K562 (cell line): Measurements from ENCODE around the gene SERTAD1. TPM values are rescaled to one million over a fixed set of nuclear protein-coding genes. Genes with fewer than 3 reads are reported as not detected.

Experiments used
- ARID2 ChIP-seq: fragments of 450-650 bp; IDR thresholded peaks from 2 replicates; pipeline ENCODE4 v1.6.1; 2017; ENCODE audit warnings: antibody characterized with exemption, mild to moderate bottlenecking
- CEBPG ChIP-seq, 3 experiments: fragments of 200-800 bp in 1 of 3; sonication (Bioruptor generic) in 1 of 3; sonication (generic) in 1 of 3; formaldehyde crosslinking in 1 of 3; IDR thresholded peaks in 2 of 3; conservative IDR thresholded peaks in 1 of 3; 2 replicates each; pipeline versions ENCODE4 v1.6.1 to v1.8.0; 2016 to 2022; ENCODE audit warnings: missing compliant biosample characterization in 2 of 3, missing genetic modification characterization in 2 of 3, mild to moderate bottlenecking in 1 of 3, missing genetic modification reagents in 1 of 3
- ELK1 ChIP-seq: sonication (generic); formaldehyde crosslinking; IDR thresholded peaks from 2 replicates; pipeline ENCODE4 v1.8.1; 2022; ENCODE audit warnings: missing genetic modification reagents
- FOXP1 ChIP-seq: sonication (generic); formaldehyde crosslinking; IDR thresholded peaks from 2 replicates; pipeline ENCODE4 v1.8.0; 2022; ENCODE audit warnings: mild to moderate bottlenecking, missing genetic modification reagents
- ILF3 ChIP-seq: fragments of 450-650 bp; IDR thresholded peaks from 2 replicates; pipeline ENCODE4 v1.6.1; 2018; ENCODE audit warnings: antibody characterized with exemption, mild to moderate bottlenecking, moderate library complexity, borderline replicate concordance
- IRF1 ChIP-seq: sonication (generic); formaldehyde crosslinking; IDR thresholded peaks from 2 replicates; pipeline ENCODE4 v1.8.0; 2022; ENCODE audit warnings: missing genetic modification reagents, mild to moderate bottlenecking, borderline replicate concordance
- JUND ChIP-seq, 2 experiments: IDR thresholded peaks; 2 replicates in 1 of 2; 3 replicates in 1 of 2; pipeline ENCODE4 v1.6.1; 2011; ENCODE audit warnings: borderline replicate concordance in 2 of 2, low read depth in 2 of 2, low read length in 2 of 2, improper control_type of control experiment in 1 of 2, missing biosample characterization in 1 of 2, missing genetic modification characterization in 1 of 2, missing genetic modification reagents in 1 of 2
- KDM1A ChIP-seq, 2 experiments: fragments of 450-650 bp; IDR thresholded peaks; 2 replicates each; pipeline ENCODE4 v1.6.1; 2016; ENCODE audit warnings: mild to moderate bottlenecking in 2 of 2
- L3MBTL2 ChIP-seq: fragments of 450-650 bp; IDR thresholded peaks from 2 replicates; pipeline ENCODE4 v1.6.1; 2016; ENCODE audit warnings: mild to moderate bottlenecking, moderate library complexity
- MXI1 ChIP-seq: IDR thresholded peaks from 2 replicates; pipeline ENCODE4 v1.6.1; 2011; ENCODE audit warnings: low read depth, mild to moderate bottlenecking, improper control_type of control experiment, low read length
- NCOA1 ChIP-seq: fragments of 450-650 bp; IDR thresholded peaks from 2 replicates; pipeline ENCODE4 v1.6.1; 2016; ENCODE audit warnings: low read depth
- PKNOX1 ChIP-seq: fragments of 450-650 bp; IDR thresholded peaks from 2 replicates; pipeline ENCODE4 v1.6.1; 2016
- POLR2A ChIP-seq: fragments of 450-650 bp; conservative IDR thresholded peaks from 2 replicates; pipeline ENCODE4 v1.6.1; 2016
- PRDM10 ChIP-seq: fragments of 450-650 bp; IDR thresholded peaks from 2 replicates; pipeline ENCODE4 v1.6.1; 2018; ENCODE audit not compliant: partially characterized antibody
- PYGO2 ChIP-seq: fragments of 450-650 bp; IDR thresholded peaks from 2 replicates; pipeline ENCODE4 v1.6.1; 2016; ENCODE audit warnings: mild to moderate bottlenecking, missing genetic modification characterization, moderate library complexity, missing compliant biosample characterization
- RBBP5 ChIP-seq: fragments of 200-600 bp; sonication (generic); IDR thresholded peaks from 2 replicates; pipeline ENCODE4 v1.6.1; 2012; ENCODE audit warnings: borderline replicate concordance, mild to moderate bottlenecking, low read length, control low read depth, inconsistent platforms; ENCODE audit not compliant: insufficient read depth, poor library complexity, severe bottlenecking
- SMARCA5 ChIP-seq: fragments of 450-650 bp; IDR thresholded peaks from 2 replicates; pipeline ENCODE4 v1.6.1; 2016
- SOX6 ChIP-seq: fragments of 450-650 bp; IDR thresholded peaks from 2 replicates; pipeline ENCODE4 v1.6.1; 2014; ENCODE audit warnings: mild to moderate bottlenecking
- SPI1 ChIP-seq: IDR thresholded peaks from 2 replicates; pipeline ENCODE4 v1.6.1; 2011; ENCODE audit warnings: low read depth, low read length, control low read depth, borderline replicate concordance
- TAL1 ChIP-seq: fragments of 450-650 bp; IDR thresholded peaks from 2 replicates; pipeline ENCODE4 v1.6.1; 2016; ENCODE audit warnings: mild to moderate bottlenecking
- ZBTB7A ChIP-seq: IDR thresholded peaks from 2 replicates; pipeline ENCODE4 v1.6.1; 2011; ENCODE audit warnings: low read depth, mild to moderate bottlenecking, low read length, moderate library complexity, borderline replicate concordance; ENCODE audit not compliant: control insufficient read depth
- ZSCAN29 ChIP-seq: fragments of 450-650 bp; IDR thresholded peaks from 2 replicates; pipeline ENCODE4 v1.6.1; 2017
- polyA plus RNA-seq, 8 experiments: library from polyadenylated mRNA; depleted of rRNA in 4 of 8; stranded (reverse) in 5 of 8; unstranded in 3 of 8; fragments of >200 nt; fragmentation: Nextera tagmentation in 2 of 8; fragmentation: Illumina TruSeq in 1 of 8; extraction: Ambion mirVana in 2 of 8; extraction: Trizol in 1 of 8; gene quantifications; 2 replicates each; pipeline versions ENCODE4 v1.2.1 to v1.2.3, GENCODE V29; 2011 to 2014; ENCODE audit warnings: inconsistent platforms in 1 of 8, missing spikeins in 1 of 8
- total RNA-seq, 7 experiments: library from RNA; depleted of rRNA in 6 of 7; stranded (reverse); fragments of >200 nt in 6 of 7; fragmentation: Illumina TruSeq in 2 of 7; extraction: Trizol in 2 of 7; gene quantifications; 2 replicates each; pipeline versions ENCODE4 v1.2.1 to v1.2.3, GENCODE V29; 2011 to 2021; ENCODE audit warnings: low replicate concordance in 1 of 7

SERTAD1 gene
- total and polyA plus RNA-seq, 9 of the 15 experiments (the other 6 are each of a cell fraction or from before 2014, with no cell fraction given), result 0.15 to 8.7 (median 4.9) TPM

GRCh38 chr19:40403262-40403984 lies 22.4 kb downstream of the SERTAD1 start (continued):
- peak; percentile 2 for TF ChIP-seq PRDM10
- peak; percentile 94 to 98 for TF ChIP-seq KDM1A (IDR thresholded peaks at IDR 0.05)
- peak; percentile 97 for TF ChIP-seq SMARCA5
- peak; percentile 20; the same call in 1 of the 2 replicates for TF ChIP-seq SOX6
- TF ChIP-seq IRF1 (CRISPR knock-in tag), result no peak
- no peak for TF ChIP-seq CEBPG (CRISPR knock-in tag; IDR thresholded peaks at IDR 0.05)
- no peak for TF ChIP-seq CEBPG (tag; conservative IDR thresholded peaks at IDR 0.05 in 1 of 2, IDR thresholded peaks at IDR 0.05 in 1 of 2)
- TF ChIP-seq RBBP5, result no peak
- TF ChIP-seq ELK1 (CRISPR knock-in tag), result no peak
- TF ChIP-seq JUND (IDR thresholded peaks at IDR 0.05; ENCODE audit: borderline replicate concordance, low read depth, low read length), result no peak
- TF ChIP-seq JUND (tag; IDR thresholded peaks at IDR 0.05; ENCODE audit: borderline replicate concordance, low read depth, low read length), result 0 out of 3 replicates have a peak, but pooled peaks have one; percentile 16
- TF ChIP-seq POLR2A, result no peak; the same call in 1 of the 2 replicates
- TF ChIP-seq MXI1, result no peak
- peak; percentile 13; the same call in 1 of the 2 replicates for TF ChIP-seq PKNOX1
- peak; percentile 70; the same call in 1 of the 2 replicates for TF ChIP-seq L3MBTL2
- peak; percentile 83 for TF ChIP-seq ZSCAN29
- TF ChIP-seq ZBTB7A, result peak; percentile 43; the same call in 1 of the 2 replicates
- TF ChIP-seq ARID2, result no peak
- TF ChIP-seq PYGO2, result no peak
- TF ChIP-seq FOXP1, result no peak
- no peak for TF ChIP-seq NCOA1
- TF ChIP-seq SPI1, result no peak
- no peak for TF ChIP-seq TAL1
- no peak for TF ChIP-seq ILF3
